K562 (cell line): ENCODE measurements around the gene OR13F1. TPM values are rescaled to one million over a fixed set of nuclear protein-coding genes. Genes with fewer than 3 reads are reported as not detected.

ENCODE experiments used
- ATAC-seq: fragments of 200-7000 bp; cut with Tn5 transposase; 3 replicates; pipeline ENCODE4 v1.9.1; 2020; ENCODE audit warnings: moderate library complexity
- BruUV-seq: library from RNA; stranded (reverse); fragments of 400-500 nt; replicated peaks from 2 replicates; lab custom pipeline; 2021; lab: Mats Ljungman, UMichigan
- CTCF ChIA-PET: fragments of 300-600 bp; formaldehyde crosslinking; extraction: SDS; loops from one replicate; lab custom pipeline; 2021; ENCODE audit warnings: low intra/inter-chr PET ratio; lab: Yijun Ruan, JAX
- POLR2A ChIA-PET: fragments of 300-600, 350-650 bp; sonication (Branson Sonifier 250); formaldehyde crosslinking; extraction: SDS; loops from one replicate; lab custom pipeline; 2021; ENCODE audit warnings: antibody characterized with exemption, inconsistent platforms; lab: Yijun Ruan, JAX
- DNase-seq, 4 experiments: peaks; one replicate each; pipeline versions ENCODE4 v3.0.0 to v3.0.0-alpha.2; 2011 to 2018; ENCODE audit warnings: low spot score in 3 of 4, mixed read lengths in 3 of 4; ENCODE audit errors: extremely low read depth in 1 of 4
- FAIRE-seq: peaks from 2 replicates; lab custom pipeline; 2011; peaks lifted over from hg19 to GRCh38; lab: Jason Lieb, UNC
- H2AFZ ChIP-seq: 2 replicates; pipeline ENCODE4 v1.6.0; 2011; ENCODE audit warnings: low read depth, low read length, control low read depth, inconsistent platforms
- H3K27ac ChIP-seq: fragments of 200-600 bp; 3 replicates; pipeline ENCODE4 v1.8.0; 2011; ENCODE audit warnings: low read depth, mild to moderate bottlenecking, control low read depth, inconsistent platforms, low read length, moderate library complexity, mixed read lengths; ENCODE audit errors: extremely low read depth
- H3K27me3 ChIP-seq, 2 experiments: fragments of 300-600 bp in 1 of 2; 2 replicates in 1 of 2; 3 replicates in 1 of 2; pipeline versions ENCODE4 v1.6.0 to v1.8.0; 2011; ENCODE audit warnings: inconsistent platforms in 2 of 2, low read length in 2 of 2, mild to moderate bottlenecking in 1 of 2, mixed read lengths in 1 of 2, moderate library complexity in 1 of 2; ENCODE audit not compliant: control insufficient read depth in 2 of 2, insufficient read depth in 2 of 2
- H3K36me3 ChIP-seq: fragments of 300-600 bp; 3 replicates; pipeline ENCODE4 v1.8.0; 2011; ENCODE audit warnings: mild to moderate bottlenecking, low read length, inconsistent platforms; ENCODE audit not compliant: control insufficient read depth, insufficient read depth
- H3K4me1 ChIP-seq, 2 experiments: fragments of 200-600 bp in 1 of 2; replicated peaks in 1 of 2; 2 replicates in 1 of 2; 3 replicates in 1 of 2; pipeline versions ENCODE4 v1.5.1 to v1.8.0; 2011; ENCODE audit warnings: inconsistent platforms in 2 of 2, low read length in 2 of 2, mild to moderate bottlenecking in 1 of 2, mixed read lengths in 1 of 2, moderate library complexity in 1 of 2; ENCODE audit not compliant: control insufficient read depth in 2 of 2, insufficient read depth in 2 of 2
- H3K4me2 ChIP-seq: 2 replicates; pipeline ENCODE4 v1.6.1; 2011; ENCODE audit warnings: low read length, control low read depth, inconsistent platforms, mixed read lengths; ENCODE audit not compliant: insufficient read depth
- H3K4me3 ChIP-seq: fragments of 200-600 bp; sonication (generic), shearing (Covaris generic); 2 replicates; pipeline ENCODE4 v1.5.1; 2016; ENCODE audit warnings: control low read depth, inconsistent platforms
- H3K79me2 ChIP-seq: fragments of 200-600 bp; 3 replicates; pipeline ENCODE4 v1.8.0; 2011; ENCODE audit warnings: low read length, inconsistent platforms; ENCODE audit not compliant: control insufficient read depth, insufficient read depth
- H3K9ac ChIP-seq, 2 experiments: 2 replicates each; pipeline versions ENCODE4 v1.6.0 to v1.6.1; 2011; ENCODE audit warnings: low read depth in 2 of 2, low read length in 2 of 2, control low read depth in 1 of 2, inconsistent platforms in 1 of 2, mild to moderate bottlenecking in 1 of 2, mixed read lengths in 1 of 2; ENCODE audit not compliant: insufficient read depth in 1 of 2
- H3K9me1 ChIP-seq: one replicate; pipeline ENCODE4 v1.6.0; 2011; ENCODE audit warnings: inconsistent platforms, mild to moderate bottlenecking, low read length, moderate library complexity; ENCODE audit not compliant: control insufficient read depth, insufficient read depth
- H3K9me3 ChIP-seq: replicated peaks from 2 replicates; pipeline ENCODE4 v1.5.1; 2011; ENCODE audit warnings: low read depth, low read length, inconsistent platforms; ENCODE audit not compliant: control insufficient read depth, insufficient read depth
- H4K20me1 ChIP-seq: replicated peaks from 2 replicates; pipeline ENCODE4 v1.6.1; 2011; ENCODE audit warnings: low read length, inconsistent platforms, mixed read lengths; ENCODE audit not compliant: control insufficient read depth, insufficient read depth
- CREBBP ChIP-seq: IDR thresholded peaks from one replicate; pipeline ENCODE4 v1.6.1; 2012; ENCODE audit warnings: low read depth, mild to moderate bottlenecking, control low read depth, inconsistent platforms, low read length
- ETV1 ChIP-seq: fragments of 450-650 bp; conservative IDR thresholded peaks from 2 replicates; pipeline ENCODE4 v1.6.1; 2016; ENCODE audit warnings: missing genetic modification characterization, control low read depth, low read depth, missing compliant biosample characterization
- POLR2A ChIP-seq: fragments of 450-650 bp; conservative IDR thresholded peaks from 2 replicates; pipeline ENCODE4 v1.6.1; 2016
- TGIF2 ChIP-seq: sonication (generic); formaldehyde crosslinking; IDR thresholded peaks from 2 replicates; pipeline ENCODE4 v1.8.1; 2022; ENCODE audit warnings: mild to moderate bottlenecking, missing genetic modification reagents, moderate library complexity
- TRIM24 ChIP-seq, 2 experiments: fragments of 450-650 bp; IDR thresholded peaks; 2 replicates each; pipeline ENCODE4 v1.6.1; 2016
- WGBS: fragments of 100-300 bp; shearing (Covaris generic); methylation state at CpG from one replicate; pipeline ENCODE4 v1.1.6; 2016; ENCODE audit warnings: low coverage, mixed read lengths; ENCODE audit not compliant: insufficient coverage; ENCODE audit errors: missing lambda C conversion rate; 5-methylcytosine and 5-hydroxymethylcytosine counted together
- in situ Hi-C: fragments of 300-500 bp; cut with MboI; formaldehyde crosslinking; loops from 4 replicates; pipeline ENCODE4 v1.15.0; 2018; ENCODE audit warnings: inconsistent platforms, mixed read lengths
- intact Hi-C: fragments of 100-400 bp; cut with micrococcal nuclease; formaldehyde crosslinking; loops from 2 replicates; pipeline ENCODE4 v1.14.2; 2022
- polyA plus RNA-seq, 8 experiments: library from polyadenylated mRNA; depleted of rRNA in 4 of 8; stranded (reverse) in 5 of 8; unstranded in 3 of 8; fragments of >200 nt; fragmentation: Nextera tagmentation in 2 of 8; fragmentation: Illumina TruSeq in 1 of 8; extraction: Ambion mirVana in 2 of 8; extraction: Trizol in 1 of 8; gene quantifications; 2 replicates each; pipeline versions ENCODE4 v1.2.1 to v1.2.3, GENCODE V29; 2011 to 2014; ENCODE audit warnings: inconsistent platforms in 1 of 8, missing spikeins in 1 of 8
- total RNA-seq, 7 experiments: library from RNA; depleted of rRNA in 6 of 7; stranded (reverse); fragments of >200 nt in 6 of 7; fragmentation: Illumina TruSeq in 2 of 7; extraction: Trizol in 2 of 7; gene quantifications; 2 replicates each; pipeline versions ENCODE4 v1.2.1 to v1.2.3, GENCODE V29; 2011 to 2021; ENCODE audit warnings: low replicate concordance in 1 of 7
- TF ChIP-seq, protein P1 (sequence below): IDR thresholded peaks from 2 replicates; pipeline ENCODE4 v1.6.1; 2011; ENCODE audit warnings: borderline replicate concordance, low read depth, mild to moderate bottlenecking, moderate library complexity, low read length; ENCODE audit not compliant: insufficient read depth, poor library complexity, severe bottlenecking
- TF ChIP-seq, protein P2 (sequence below): fragments of 250-450 bp; sonication (Bioruptor Pico); IDR thresholded peaks from 2 replicates; pipeline ENCODE4 v1.4.0; 2020

OR13F1 gene
- total and polyA plus RNA-seq, 9 of the 15 experiments (the other 6 are each of a cell fraction or from before 2014, with no cell fraction given): not detected

DNA sequence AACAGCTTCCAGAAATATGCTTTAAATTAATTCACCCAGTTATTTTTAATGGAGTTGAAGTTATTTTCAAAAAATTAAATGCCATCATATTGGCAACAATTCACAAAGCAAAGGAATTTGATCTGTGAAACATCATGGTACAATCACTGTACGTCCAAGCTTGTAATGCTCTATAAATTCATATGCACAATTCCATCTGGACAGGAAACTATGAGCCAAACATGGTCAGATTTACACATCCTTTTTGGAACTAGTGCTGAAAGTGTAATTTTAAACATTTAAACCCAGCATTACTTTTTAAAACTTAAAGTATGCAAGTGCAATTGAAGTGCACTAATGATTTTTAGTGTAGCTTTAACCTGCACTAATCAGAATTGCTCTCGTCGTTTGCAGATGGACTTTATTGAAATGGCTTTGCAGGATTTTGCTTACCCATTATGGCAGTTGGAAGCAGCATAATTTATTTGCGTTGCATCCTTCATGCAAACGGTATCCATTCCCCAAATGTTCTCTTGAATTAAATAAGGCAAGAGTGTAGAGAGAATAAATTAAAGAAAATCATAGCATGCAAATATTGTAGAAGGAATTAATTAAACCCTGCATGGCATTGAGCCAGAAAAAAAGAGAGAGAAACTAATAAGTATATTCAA is 21.0 kb upstream of the OR13F1 start:
- Histone ChIP-seq H2AFZ (no peak overlapping the region), H3K4me3 (no peak overlapping the region), H3K4me1 (no peaks in the 10 kb centered on the region), H3K9ac (no peak overlapping the region), H3K4me2 (no peak overlapping the region), H3K36me3 (no peaks in the 10 kb centered on the region), H4K20me1 (no peaks in the 10 kb centered on the region), H3K27ac (no peak overlapping the region), H3K9me3 (0 out of 2 replicates have a peak, but pooled peaks cover 1% of the 10 kb centered on the region), H3K27me3 (no peaks in the 10 kb centered on the region), H3K79me2 (no peaks in the 10 kb centered on the region), H3K9me1 (no peaks in the 10 kb centered on the region)
- no peak for DNase-seq
- no peak for ATAC-seq
- WGBS: 2% methylated on average over 5 of the region's 5 CpGs
- intact Hi-C loops (loop anchor here (10.0 kb wide), 2 partner anchors 62 to 262 kb away; partner anchors contain the start of gene NIPSNAP3A), in situ Hi-C loops (no loop called here)
- TF ChIP-seq POLR2A: no peak
- TF ChIP-seq, protein P1, sequence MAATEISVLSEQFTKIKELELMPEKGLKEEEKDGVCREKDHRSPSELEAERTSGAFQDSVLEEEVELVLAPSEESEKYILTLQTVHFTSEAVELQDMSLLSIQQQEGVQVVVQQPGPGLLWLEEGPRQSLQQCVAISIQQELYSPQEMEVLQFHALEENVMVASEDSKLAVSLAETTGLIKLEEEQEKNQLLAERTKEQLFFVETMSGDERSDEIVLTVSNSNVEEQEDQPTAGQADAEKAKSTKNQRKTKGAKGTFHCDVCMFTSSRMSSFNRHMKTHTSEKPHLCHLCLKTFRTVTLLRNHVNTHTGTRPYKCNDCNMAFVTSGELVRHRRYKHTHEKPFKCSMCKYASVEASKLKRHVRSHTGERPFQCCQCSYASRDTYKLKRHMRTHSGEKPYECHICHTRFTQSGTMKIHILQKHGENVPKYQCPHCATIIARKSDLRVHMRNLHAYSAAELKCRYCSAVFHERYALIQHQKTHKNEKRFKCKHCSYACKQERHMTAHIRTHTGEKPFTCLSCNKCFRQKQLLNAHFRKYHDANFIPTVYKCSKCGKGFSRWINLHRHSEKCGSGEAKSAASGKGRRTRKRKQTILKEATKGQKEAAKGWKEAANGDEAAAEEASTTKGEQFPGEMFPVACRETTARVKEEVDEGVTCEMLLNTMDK: no peak
- ChIA-PET CTCF (no interaction called here), POLR2A (no interaction called here)
- BruUV-seq: no TSS peak
- no peak for FAIRE-seq

DNA sequence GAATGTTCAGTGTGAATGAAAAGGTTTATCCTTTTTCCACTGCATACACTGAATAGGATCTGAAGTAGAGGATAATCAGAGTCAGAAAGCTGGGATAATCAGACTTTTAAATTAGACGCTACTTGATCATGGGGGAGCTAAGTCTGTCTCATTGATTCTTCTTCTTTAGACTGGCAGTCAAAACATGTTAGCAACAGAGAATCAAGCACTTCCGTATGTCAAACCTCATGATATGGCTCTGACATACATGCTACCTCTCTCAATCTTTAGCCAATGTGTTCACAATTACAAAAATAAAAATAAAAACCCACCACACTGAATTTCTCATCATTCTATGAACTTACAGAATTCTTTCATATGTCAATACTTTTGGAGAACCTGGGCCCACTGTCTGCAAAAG is 19.0 kb upstream of the OR13F1 start:
- intact Hi-C loops (loop anchor here (10.0 kb wide), 2 partner anchors 60 to 260 kb away; partner anchors contain the start of gene NIPSNAP3A), in situ Hi-C loops (no loop called here)
- Histone ChIP-seq H3K79me2 (no peaks in the 10 kb centered on the region), H2AFZ (no peak overlapping the region), H3K9ac (no peak overlapping the region), H4K20me1 (no peaks in the 10 kb centered on the region), H3K4me1 (no peaks in the 10 kb centered on the region), H3K36me3 (no peaks in the 10 kb centered on the region), H3K4me2 (no peak overlapping the region), H3K27me3 (no peaks in the 10 kb centered on the region), H3K9me3 (0 out of 2 replicates have a peak, but pooled peaks cover 1% of the 10 kb centered on the region), H3K4me3 (no peak overlapping the region), H3K9me1 (no peaks in the 10 kb centered on the region), H3K27ac (no peak overlapping the region)
- FAIRE-seq (no peak), DNase-seq (no peak), ATAC-seq (no peak)
- ChIA-PET CTCF (no interaction called here), POLR2A (no interaction called here)
- WGBS: 0% methylated on average over 2 of the region's 2 CpGs
- BruUV-seq: no TSS peak
- TF ChIP-seq ETV1 (tag) (no peak), TGIF2 (no peak), CREBBP (no peak), TRIM24 (IDR thresholded peaks at IDR 0.05) (no peak)
- TF ChIP-seq, protein P2, sequence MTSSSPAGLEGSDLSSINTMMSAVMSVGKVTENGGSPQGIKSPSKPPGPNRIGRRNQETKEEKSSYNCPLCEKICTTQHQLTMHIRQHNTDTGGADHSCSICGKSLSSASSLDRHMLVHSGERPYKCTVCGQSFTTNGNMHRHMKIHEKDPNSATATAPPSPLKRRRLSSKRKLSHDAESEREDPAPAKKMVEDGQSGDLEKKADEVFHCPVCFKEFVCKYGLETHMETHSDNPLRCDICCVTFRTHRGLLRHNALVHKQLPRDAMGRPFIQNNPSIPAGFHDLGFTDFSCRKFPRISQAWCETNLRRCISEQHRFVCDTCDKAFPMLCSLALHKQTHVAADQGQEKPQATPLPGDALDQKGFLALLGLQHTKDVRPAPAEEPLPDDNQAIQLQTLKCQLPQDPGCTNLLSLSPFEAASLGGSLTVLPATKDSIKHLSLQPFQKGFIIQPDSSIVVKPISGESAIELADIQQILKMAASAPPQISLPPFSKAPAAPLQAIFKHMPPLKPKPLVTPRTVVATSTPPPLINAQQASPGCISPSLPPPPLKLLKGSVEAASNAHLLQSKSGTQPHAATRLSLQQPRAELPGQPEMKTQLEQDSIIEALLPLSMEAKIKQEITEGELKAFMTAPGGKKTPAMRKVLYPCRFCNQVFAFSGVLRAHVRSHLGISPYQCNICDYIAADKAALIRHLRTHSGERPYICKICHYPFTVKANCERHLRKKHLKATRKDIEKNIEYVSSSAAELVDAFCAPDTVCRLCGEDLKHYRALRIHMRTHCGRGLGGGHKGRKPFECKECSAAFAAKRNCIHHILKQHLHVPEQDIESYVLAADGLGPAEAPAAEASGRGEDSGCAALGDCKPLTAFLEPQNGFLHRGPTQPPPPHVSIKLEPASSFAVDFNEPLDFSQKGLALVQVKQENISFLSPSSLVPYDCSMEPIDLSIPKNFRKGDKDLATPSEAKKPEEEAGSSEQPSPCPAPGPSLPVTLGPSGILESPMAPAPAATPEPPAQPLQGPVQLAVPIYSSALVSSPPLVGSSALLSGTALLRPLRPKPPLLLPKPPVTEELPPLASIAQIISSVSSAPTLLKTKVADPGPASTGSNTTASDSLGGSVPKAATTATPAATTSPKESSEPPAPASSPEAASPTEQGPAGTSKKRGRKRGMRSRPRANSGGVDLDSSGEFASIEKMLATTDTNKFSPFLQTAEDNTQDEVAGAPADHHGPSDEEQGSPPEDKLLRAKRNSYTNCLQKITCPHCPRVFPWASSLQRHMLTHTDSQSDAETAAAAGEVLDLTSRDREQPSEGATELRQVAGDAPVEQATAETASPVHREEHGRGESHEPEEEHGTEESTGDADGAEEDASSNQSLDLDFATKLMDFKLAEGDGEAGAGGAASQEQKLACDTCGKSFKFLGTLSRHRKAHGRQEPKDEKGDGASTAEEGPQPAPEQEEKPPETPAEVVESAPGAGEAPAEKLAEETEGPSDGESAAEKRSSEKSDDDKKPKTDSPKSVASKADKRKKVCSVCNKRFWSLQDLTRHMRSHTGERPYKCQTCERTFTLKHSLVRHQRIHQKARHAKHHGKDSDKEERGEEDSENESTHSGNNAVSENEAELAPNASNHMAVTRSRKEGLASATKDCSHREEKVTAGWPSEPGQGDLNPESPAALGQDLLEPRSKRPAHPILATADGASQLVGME (CRISPR knock-in tag): no peak
